ENCODE data around the gene ZNF598.
A peak's percentile ranks its signal among the peaks of the same experiment; 100 is the strongest.
"Not testable (repeated sequence)": the region's sequence is repeated elsewhere in the genome, so short reads cannot be mapped to it uniquely, and the experiment has no call there.

Gene ZNF598

GRCh38 chr16:2027024-2028010, 17.7 kb upstream of the ZNF598 start:
- peak; percentile 33 for DNase-seq

- peak; percentile 54 for DNase-seq
These were observed 16.9 kb upstream of the ZNF598 start, which contains the start of gene NHERF2 for GRCh38 chr16:2026461-2027023. NHERF2 (plus strand) TSS chr16:2026902; CDS start chr16:2027006, 104 bp downstream.

GRCh38 chr16:2025878-2026460, 16.3 kb upstream of the ZNF598 start:
- no peak for DNase-seq

- no peak for DNase-seq
These were observed 15.6 kb upstream of the ZNF598 start for GRCh38 chr16:2025251-2025650.

- DNase-seq = no peak
These were observed 14.4 kb upstream of the ZNF598 start for GRCh38 chr16:2024032-2024420.

- peak; percentile 94 for DNase-seq
These were observed 13.7 kb upstream of the ZNF598 start for GRCh38 chr16:2023092-2024031.

- peak; percentile 70 for DNase-seq
These were observed 13.1 kb upstream of the ZNF598 start for GRCh38 chr16:2022723-2023091.

GRCh38 chr16:2019921-2020831, 10.6 kb upstream of the ZNF598 start:
- DNase-seq = peak; percentile 54

GRCh38 chr16:2019518-2019920, 9.9 kb upstream of the ZNF598 start, which contains the start of gene NPW:
NPW (plus strand) TSS chr16:2019785.
- peak; percentile 62 for DNase-seq

- DNase-seq = no peak
These were observed 6.8 kb upstream of the ZNF598 start for GRCh38 chr16:2016407-2016922.

GRCh38 chr16:2015947-2016208, 6.3 kb upstream of the ZNF598 start:
- no peak for DNase-seq

GRCh38 chr16:2015117-2015946, 5.7 kb upstream of the ZNF598 start:
- DNase-seq = no peak

GRCh38 chr16:2013527-2013926, 3.9 kb upstream of the ZNF598 start:
- no peak for DNase-seq

- not testable (repeated sequence) for DNase-seq
These were observed 2.1 kb upstream of the ZNF598 start for GRCh38 chr16:2011726-2012125.

- peak; percentile 41 for DNase-seq
These were observed 383 bp downstream of the ZNF598 start for GRCh38 chr16:2009164-2009711.

GRCh38 chr16:2008631-2009163, 924 bp downstream of the ZNF598 start:
- DNase-seq = peak; percentile 69

- DNase-seq = peak; percentile 90
These were observed 1.6 kb downstream of the ZNF598 start for GRCh38 chr16:2008009-2008526.

- no peak for DNase-seq
These were observed 2.4 kb downstream of the ZNF598 start for GRCh38 chr16:2007081-2007836.

GRCh38 chr16:2006317-2006716, 3.3 kb downstream of the ZNF598 start:
- no peak for DNase-seq
